GM12873 (cell line): Measurements from ENCODE around the gene APLP2.

ENCODE experiments used
- TF ChIP-seq, protein P1 (sequence below): IDR thresholded peaks from 2 replicates; pipeline ENCODE4 v1.5.1; 2012; ENCODE audit warnings: low read depth, mild to moderate bottlenecking, moderate library complexity, low read length, control low read depth; ENCODE audit not compliant: insufficient read depth; ENCODE audit errors: missing control alignments

APLP2 gene

DNA sequence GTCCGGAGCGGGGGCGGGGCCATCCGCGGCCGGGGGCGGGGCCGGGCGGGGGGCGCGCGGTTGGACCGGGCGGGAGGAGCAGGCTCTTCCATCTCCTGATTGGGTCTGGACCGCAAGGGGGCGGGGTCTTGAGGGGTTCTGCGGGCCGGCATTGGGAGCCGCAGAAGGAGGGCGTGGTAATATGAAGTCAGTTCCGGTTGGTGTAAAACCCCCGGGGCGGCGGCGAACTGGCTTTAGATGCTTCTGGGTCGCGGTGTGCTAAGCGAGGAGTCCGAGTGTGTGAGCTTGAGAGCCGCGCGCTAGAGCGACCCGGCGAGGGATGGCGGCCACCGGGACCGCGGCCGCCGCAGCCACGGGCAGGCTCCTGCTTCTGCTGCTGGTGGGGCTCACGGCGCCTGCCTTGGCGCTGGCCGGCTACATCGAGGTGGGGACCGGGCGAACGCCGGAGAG, at the start of gene APLP2:
APLP2 (plus strand) TSS at position 236 of the 450 bp plus-strand sequence; CDS start at position 320, 84 bp downstream.
- TF ChIP-seq, protein P1, sequence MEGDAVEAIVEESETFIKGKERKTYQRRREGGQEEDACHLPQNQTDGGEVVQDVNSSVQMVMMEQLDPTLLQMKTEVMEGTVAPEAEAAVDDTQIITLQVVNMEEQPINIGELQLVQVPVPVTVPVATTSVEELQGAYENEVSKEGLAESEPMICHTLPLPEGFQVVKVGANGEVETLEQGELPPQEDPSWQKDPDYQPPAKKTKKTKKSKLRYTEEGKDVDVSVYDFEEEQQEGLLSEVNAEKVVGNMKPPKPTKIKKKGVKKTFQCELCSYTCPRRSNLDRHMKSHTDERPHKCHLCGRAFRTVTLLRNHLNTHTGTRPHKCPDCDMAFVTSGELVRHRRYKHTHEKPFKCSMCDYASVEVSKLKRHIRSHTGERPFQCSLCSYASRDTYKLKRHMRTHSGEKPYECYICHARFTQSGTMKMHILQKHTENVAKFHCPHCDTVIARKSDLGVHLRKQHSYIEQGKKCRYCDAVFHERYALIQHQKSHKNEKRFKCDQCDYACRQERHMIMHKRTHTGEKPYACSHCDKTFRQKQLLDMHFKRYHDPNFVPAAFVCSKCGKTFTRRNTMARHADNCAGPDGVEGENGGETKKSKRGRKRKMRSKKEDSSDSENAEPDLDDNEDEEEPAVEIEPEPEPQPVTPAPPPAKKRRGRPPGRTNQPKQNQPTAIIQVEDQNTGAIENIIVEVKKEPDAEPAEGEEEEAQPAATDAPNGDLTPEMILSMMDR, result no peak

DNA sequence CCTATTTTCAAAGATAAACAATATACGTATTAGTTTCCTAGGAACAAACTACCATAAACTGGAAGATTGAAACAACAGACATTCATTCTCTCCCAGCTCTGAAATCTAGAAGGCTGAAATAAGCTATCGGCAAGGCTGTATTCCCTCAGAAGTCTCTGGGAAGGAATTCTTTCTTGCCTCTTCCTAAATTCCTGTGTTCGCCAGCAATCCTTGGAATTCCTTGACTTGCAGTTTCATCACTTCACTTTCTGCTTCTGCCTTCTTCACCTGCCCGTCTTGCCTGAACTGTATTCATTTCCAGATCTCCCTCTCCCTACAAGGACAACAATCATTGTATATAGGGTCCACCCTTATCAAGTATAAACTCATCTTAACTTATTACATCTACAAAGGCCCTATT, 49.4 kb upstream of the APLP2 start:
- TF ChIP-seq, protein P1, result no peak

DNA sequence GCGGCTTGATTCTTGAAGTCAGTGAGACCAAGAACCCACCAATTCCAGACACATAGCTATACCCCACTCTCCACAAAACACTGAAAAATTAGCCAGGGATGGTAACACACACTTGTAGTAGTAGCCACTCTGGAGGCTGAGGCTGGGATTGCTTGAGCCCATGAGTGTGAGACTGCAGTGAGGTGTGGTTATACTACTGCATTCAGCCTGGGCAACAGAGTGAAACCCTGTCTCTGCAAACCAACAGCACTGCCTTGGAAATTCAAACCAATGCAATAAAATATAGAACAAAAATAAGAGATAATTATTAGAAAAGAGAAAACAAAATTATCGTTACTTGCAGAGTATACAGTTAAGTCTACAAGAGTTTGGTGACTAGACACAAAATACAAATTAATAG, 46.9 kb upstream of the APLP2 start:
- TF ChIP-seq, protein P1, result no peak

DNA sequence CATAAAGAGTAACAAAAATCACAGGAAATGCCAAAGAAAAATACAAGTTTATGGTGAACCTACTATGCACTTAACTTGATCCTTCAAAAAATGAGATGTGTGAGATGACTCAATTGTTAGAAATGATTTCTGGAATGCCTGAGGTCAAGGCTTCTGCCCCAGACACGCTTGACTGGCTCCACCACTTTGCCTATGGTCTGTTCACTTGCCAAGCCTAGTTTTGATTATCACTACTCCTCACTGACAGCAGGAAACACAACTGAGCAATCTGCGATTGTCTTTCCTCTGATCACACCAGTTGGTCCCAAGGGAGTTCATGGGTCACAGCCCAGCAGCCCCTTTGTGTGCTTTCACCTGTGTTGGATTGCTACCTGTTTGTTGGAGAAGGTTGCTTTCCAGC, 46.5 kb upstream of the APLP2 start:
- TF ChIP-seq, protein P1, result no peak

DNA sequence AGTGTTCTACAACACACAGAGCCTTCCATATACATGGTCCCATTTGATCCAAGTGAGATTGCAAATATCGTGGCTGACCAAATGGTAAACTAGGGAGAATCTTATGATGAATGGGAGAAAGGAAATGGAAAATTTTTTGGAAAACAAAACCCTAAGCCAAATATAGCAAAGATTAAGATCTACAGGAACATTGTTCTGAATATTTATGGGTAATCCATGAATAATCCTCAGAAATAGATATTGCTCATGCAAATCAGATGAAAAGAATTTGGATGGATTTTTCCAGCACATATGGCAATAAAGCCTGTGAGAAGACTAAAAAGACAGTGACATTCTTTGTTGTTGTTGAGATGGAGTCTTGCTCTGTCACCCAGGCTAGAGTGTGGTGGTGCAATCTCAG, 45.3 kb upstream of the APLP2 start:
- TF ChIP-seq, protein P1, result no peak

DNA sequence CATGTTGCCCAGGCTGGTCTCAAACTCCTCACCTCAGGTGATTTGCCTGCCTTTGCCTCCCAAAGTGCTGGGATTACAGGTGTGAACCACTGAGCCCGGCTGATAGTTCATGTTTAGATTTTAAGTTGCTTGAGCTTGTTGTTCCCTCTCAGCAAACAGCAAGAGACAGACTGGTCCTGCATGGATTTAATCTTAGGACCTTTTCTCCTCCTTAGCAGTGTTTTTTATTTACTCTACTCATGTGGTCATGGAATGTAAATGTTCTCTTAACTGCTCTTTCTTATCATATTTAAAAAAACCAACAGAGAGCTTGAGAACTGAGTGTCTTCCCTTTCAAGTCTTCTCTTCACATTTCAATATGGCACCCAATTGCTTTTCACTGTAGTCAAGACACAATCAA, 44.3 kb upstream of the APLP2 start:
- TF ChIP-seq, protein P1, result no peak

DNA sequence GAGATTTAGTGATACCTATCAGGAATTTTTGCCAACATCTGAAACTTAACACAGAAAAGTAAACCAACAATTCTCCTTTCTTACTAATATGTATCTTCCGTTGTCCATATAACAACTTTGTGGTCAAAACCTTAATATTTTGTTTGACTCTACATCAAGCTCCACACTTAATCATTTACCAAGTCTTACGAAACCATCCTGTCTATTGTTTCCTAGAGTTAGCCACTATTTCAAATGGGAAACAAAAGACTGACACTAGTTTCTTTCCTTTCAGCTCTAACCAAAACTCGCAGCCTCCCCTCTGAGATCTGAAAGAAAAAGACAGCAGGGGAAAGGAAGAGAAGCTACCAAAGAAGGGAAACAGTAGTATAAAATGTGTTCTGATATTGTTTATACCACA, 40.6 kb upstream of the APLP2 start:
- TF ChIP-seq, protein P1, result no peak

DNA sequence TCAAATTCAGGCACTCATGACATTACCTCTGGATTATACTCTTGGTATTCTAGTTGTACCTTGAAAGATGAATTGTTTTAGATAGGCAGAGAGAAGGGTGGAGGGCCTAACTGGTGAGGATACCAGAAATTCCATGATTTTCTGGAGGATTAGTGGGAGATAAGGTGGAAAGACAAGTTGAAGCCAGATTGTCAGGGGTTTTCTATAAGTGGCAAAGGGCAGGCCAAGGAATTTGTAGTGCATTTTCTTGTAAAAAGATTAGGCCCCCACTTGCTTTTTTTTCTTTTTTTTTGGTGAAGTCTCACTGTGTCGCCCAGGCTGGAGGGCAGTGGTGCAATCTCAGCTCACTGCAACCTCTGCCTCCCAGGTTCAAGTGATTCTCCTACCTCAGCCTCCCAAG, 38.6 kb upstream of the APLP2 start:
- TF ChIP-seq, protein P1, result no peak
